ENCODE data around the gene POLR3G.

POLR3G gene

DNA sequence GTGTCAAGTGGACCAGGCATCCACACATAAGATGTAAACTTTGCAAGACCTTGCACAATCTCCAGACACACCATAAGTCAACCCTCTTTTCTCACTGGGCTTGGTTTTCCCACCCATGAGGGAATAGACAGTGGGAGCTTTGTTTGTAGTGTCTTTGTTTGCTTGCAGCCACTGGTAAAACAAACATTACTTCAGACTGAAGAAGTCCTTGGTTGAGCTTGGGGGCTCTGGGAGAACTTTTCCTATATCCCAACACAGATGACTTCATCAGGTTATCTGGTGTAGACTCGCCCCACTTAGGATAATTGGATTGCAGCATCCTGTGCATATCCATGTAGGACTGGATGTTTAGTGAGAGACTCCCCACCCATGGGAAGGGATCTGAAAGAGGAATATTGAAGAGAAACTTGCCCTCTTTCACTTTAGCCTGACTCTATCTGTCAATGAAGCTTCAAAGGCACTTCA is 72.4 kb downstream of the POLR3G start:
- no peak for DNase-seq (ENCODE audit: low read depth, low spot score)
- no peak overlapping the region for H3K4me3 ChIP-seq (ENCODE audit: low read length)

DNA sequence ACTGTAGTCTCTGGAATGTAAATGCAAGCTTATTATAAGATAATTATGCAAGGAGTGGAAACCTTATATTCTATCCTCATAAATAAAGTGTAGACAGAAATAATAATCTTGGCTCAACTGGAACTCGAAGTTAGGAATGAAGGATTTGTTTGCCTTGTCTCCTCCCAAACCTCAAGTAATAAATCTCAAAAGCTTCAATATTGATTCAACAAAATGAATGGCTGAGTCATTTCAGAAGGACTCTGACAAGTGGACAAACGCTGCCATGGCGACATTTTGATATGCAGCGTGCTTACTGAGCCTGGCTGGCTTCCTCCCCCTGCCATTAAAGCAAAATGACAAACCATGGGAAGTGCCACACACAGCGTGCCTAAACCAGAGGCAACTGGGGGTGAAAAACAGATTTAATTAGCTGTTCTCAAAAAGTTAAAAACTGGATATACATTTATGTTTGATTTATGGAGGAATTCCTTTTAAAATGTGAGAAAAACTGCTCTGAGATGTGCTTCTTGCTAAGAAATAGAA is 73.5 kb downstream of the POLR3G start:
- DNase-seq (ENCODE audit: low read depth, low spot score), result no peak
- H3K4me3 ChIP-seq (ENCODE audit: low read length), result no peak overlapping the region

DNA sequence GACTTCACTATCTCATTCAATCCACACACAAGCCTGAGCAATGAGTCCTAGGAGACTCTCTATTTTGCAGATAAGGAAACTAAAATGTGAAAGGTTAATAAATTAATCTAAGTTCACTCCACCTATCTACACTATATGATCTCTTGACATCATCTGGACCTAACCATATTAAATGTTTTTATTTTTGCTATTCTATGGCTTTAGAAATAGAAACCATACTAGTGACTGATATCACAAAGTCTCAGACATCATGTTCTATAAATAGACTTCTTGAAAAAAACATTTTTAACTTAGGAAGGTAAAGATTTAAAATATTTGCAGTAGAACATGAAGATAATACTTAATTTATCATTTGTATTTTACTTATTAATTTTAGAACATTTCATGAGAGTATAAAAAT is 74.6 kb downstream of the POLR3G start:
- no peak overlapping the region for H3K4me3 ChIP-seq (ENCODE audit: low read length)
- no peak for DNase-seq (ENCODE audit: low read depth, low spot score)

DNA sequence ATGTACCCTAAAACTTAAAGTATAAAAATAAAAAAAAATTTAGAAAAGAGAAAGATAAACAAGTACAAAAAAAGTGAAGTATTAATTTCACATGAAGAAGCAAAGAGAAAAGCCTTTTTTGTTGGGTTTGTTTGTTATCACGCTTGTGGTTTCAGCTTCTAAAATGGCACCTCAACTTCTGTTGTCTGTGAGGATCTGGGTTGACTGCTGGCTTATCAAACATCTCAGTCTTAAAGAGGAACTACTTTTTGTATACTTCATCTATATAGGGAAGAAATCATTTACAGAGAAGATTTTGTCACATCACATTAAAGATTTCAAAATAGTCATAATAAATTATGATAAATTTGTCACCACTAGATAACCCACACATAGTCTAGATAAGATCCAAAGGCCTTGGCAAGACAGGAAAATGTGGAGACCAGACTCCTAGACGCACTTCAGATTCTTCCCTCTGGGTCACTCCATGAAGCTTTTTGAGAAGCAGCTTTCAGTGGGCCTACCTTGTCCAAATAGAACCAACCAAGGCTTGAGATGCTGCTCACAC is 75.1 kb downstream of the POLR3G start:
- no peak overlapping the region for H3K4me3 ChIP-seq (ENCODE audit: low read length)
- DNase-seq (ENCODE audit: low read depth, low spot score), result no peak

DNA sequence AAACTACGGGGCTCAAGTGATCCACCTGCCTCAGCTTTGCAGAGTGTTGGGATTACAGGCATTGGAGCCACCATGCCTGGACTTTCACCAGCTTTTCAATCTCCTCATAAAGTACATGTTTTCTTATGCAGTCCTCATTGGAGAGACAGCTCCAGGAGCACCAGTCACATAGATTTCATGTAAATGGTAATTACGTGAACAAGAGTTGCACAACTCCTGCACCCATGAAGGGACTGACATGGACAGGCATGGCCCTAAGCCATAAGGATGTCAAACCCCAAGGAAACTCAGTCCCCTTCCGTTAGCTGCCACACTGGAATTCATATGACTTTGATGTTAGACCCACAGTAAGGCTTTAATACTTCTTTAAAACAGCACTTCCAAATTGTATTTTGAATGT is 76.3 kb downstream of the POLR3G start:
- no peak for DNase-seq (ENCODE audit: low read depth, low spot score)
- no peak overlapping the region for H3K4me3 ChIP-seq (ENCODE audit: low read length)

DNA sequence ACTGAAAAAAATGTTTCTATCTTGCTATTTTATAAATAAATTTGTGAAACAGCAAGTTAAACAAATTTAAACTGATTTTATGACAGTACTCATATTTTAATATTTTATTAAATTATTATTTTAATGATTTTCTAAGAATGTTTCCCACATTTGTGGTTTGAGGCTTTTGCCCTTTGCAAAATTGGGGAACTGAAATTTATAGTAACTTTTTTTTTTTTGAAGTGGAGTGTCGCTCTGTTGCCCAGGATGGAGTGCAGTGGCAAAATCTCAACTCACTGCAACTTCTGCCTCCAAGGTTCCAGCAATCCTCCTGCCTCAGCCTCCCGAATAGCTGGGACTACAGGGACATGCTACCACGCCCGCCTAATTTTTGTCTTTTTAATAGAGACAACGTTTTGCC is 76.7 kb downstream of the POLR3G start:
- no peak for DNase-seq (ENCODE audit: low read depth, low spot score)

DNA sequence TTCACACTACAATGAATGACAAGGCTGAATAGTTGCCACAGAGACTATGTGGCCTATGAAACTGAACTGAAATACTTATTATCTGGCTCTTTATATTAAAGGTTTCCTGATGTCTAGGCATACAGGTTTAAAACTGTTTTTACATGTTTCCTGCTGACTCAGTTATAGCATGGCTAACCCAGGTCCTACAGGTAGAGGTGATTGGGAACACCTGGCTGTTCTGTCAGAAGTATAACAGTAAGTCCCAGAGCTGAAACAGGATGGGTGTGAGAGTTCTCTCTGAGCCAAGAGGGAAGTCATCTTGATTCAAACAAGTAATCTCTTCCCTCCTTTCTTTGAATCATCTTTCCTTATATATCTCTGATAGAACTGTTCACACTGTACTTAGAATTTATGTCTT is 79.0 kb downstream of the POLR3G start:
- no peak overlapping the region for H3K4me3 ChIP-seq (ENCODE audit: low read length)
- no peak for DNase-seq (ENCODE audit: low read depth, low spot score)

More for the DNA sequence above, 76.7 kb downstream of the POLR3G start:
- no peak overlapping the region for H3K4me3 ChIP-seq (ENCODE audit: low read length)

DNA sequence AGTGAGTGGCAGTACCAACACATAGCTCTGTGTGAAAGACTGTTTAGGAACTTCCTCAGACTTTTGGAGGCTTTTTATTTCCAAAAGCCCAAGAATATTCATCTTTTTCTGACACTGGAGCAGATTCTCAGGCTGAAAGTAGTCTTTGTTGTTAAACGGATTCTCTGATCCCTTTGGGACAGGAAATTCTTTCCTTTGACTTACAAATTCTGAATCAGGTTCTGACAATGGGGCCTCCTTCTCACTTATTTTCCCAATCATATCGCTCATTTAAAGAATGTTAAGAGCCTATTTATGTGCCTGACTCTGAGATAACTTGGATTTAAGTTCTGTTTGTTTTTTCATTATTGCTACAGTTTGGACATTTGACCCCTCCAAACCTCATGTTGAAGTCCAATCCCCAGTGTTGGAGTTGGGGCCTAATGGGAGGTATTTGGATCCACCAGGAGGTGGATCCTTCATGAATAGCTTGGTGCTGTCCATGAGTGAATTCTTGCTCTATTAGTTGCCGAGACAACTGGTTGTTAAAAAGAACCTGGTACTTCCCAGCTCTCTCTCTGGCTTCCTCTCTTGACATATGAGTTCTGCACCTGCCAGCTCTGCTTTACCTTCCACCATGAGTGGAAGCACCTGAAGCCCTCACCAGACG is 79.8 kb downstream of the POLR3G start:
- no peak overlapping the region for H3K4me3 ChIP-seq (ENCODE audit: low read length)
- no peak for DNase-seq (ENCODE audit: low read depth, low spot score)

DNA sequence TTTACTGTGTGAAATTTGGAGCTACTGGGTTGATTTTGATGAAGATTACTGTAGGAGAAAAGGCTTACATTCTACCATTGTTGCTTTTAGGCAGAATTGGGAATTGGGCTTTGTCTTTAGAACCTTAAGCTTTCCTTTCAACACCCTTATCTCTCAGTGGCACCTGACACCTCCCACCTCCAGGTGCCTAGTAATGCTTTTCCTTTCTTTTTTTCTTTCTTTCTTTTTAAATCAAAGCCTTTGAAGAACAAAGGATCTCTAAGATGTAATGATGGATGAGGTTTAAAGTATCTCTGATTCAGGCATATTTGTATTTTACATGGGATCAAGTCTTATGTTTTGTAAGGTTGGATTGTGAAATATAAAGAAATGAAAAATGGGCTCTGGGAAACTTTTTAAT is 81.0 kb downstream of the POLR3G start:
- no peak overlapping the region for H3K4me3 ChIP-seq (ENCODE audit: low read length)
- no peak for DNase-seq (ENCODE audit: low read depth, low spot score)

DNA sequence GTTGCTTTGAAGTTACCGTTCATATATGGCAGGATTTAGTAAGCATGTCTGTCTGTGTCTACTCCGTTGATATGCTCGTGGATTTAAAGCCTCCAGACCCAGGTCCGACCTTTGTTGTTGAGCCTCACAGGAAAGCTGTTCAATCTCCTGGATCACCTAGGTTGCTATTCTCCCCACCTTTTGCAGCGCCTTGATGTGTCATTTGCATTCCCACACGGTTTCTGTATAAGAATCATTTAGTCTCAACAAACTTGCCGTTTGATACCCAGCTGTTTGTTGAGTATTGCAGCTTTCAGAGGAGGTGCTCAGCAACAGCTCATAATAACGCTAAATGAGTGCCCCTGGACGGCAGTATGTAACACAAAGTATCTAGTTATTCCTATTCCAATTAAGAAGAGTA is 82.7 kb downstream of the POLR3G start:
- H3K4me3 ChIP-seq (ENCODE audit: low read length), result no peak overlapping the region
- no peak for DNase-seq (ENCODE audit: low read depth, low spot score)

DNA sequence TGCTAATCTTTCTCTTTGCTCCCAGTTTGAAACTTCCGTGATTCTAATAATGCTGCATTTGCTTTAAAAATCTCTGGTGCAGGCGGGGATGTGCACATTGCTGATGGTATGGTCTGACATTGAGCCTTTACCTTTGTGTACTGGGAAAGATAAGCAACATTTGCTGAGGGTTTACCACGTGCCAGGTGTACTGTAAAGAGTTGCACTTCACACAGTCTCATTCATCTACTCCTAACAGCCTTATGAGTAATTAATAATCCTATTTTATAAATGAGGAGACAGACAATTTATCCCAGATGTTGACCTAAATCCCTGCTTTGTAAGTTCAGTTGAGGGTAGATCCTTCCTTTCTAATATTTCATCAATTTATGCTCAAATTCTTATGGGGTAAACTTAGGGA is 83.2 kb downstream of the POLR3G start:
- H3K4me3 ChIP-seq (ENCODE audit: low read length), result no peak overlapping the region
- DNase-seq (ENCODE audit: low read depth, low spot score), result no peak

DNA sequence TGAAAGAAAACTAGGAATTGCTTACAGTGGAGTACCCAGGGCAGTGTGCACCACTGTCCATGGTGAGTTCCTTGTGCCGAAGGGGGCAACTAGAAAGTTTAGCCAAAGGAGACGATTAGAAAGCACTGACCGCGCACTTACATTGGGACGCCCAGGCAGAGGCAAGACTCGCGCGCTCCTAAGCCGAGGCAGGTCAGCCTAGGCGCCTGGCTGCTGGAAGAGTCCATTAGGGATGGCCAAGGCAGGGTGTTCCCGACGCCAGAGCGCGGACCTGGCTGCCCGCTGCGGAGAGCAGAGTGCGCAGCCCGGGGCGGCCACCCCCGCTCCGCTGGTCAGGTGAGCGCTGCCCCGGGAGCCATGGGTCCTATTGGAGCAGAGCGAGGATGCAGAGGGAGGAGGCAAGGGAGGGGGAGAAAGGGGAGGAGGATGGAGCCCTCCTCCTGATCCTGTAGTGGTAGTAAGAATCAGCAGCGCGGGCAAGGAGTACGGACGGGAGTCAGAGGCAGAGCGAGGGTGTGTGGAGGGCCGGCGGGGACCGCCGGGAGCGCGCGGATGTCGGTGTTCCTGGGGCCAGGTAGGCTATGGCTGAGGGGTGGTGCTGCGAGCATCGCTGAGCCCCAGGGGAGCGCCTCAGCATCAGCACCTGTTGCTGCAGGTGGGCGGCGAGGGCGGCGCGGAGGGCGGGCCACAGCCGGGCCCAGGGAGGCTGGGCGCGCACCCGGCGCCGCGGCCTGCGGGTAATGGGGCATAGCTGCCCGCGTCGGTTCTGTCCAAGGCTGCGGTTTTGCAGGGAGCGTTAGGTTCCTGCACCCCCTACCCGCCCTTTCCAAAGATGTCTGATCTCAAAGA is 83.9 kb downstream of the POLR3G start, which contains the start of gene ADGRV1:
Gene ADGRV1, plus strand, starts transcription at position 454 of the 849 bp plus-strand sequence. Its CDS starts 99 bp downstream, at position 553.
- no peak within 1 kb of the TSS for H3K4me3 ChIP-seq (ENCODE audit: low read length)
- DNase-seq (ENCODE audit: low read depth, low spot score), result no peak

DNA sequence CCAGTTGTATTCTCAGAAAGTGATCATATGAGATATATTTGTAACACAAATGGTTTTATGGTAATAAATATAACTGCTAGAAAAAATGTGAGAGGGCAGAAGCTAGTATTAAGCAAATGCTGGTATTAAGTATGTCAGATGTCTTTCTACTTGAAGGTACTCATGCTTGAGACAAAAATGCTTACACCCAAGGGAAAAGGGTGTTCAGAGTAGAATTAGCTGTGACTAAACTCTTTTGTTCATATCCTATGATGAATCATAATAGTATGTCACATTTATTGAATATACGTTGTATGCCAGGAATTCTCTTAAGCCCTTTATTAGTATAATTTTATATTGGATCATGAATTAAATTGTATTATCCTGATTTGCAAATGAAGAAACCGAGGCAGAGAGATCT is 86.1 kb downstream of the POLR3G start:
- DNase-seq (ENCODE audit: low read depth, low spot score), result no peak
- H3K4me3 ChIP-seq (ENCODE audit: low read length), result no peak overlapping the region

DNA sequence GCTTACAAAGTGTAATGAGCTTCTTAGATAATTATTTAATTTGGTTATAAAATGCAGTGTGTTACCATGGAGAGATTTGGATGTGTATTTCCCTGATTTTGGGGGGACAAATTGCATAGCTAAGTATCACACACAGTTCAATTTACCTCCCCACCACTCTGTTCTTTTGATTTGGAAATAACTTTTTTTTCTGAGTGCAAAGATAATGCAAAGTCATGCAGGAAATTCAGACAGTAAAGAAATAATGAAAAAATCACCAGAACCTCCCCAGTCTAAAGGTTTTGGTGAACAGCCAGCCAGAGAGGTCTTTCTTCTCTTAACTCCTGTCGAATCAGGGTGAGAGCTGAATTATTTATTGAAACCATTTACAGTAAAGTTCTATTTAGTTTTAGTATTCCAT is 87.1 kb downstream of the POLR3G start:
- H3K4me3 ChIP-seq (ENCODE audit: low read length), result no peak overlapping the region
- DNase-seq (ENCODE audit: low read depth, low spot score), result no peak

DNA sequence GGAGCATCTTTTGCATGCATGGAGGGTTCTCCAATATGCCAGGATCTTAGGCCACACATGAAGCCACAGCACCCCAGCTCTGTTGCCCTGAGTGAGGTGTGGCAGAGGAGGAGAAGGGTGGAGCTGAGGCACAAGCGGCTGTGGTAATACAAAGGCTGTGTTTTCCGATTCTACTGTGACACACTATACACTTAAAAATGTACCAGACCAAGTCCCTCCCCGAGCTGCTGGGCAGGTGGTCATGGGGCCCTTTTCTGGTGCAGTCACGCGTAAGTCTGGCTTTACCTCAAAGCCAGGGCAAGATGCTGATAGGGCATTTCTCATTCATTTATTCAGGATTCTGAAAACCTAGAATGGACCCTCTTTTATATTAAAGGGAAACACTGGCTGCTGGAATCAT is 87.7 kb downstream of the POLR3G start:
- DNase-seq (ENCODE audit: low read depth, low spot score), result no peak
- H3K4me3 ChIP-seq (ENCODE audit: low read length), result no peak overlapping the region

DNA sequence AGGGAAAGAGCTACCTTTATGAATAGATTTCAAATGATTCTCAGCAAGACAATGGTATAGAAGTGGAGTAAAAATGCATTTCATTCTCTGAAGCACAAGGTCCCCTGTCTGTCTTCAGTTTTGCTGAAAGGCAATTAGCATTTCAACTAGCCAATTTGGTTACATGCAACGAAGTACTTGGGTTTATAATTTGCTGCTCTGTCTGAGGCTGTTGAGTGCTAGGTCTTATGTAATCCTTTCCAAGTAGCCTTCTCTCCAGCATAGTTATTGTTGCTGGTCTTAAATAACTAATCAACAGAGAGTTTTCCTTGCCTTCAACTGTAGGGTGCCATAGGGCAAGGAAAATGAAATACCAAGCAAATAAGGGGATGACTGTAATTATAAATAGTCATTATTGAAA is 88.4 kb downstream of the POLR3G start:
- no peak overlapping the region for H3K4me3 ChIP-seq (ENCODE audit: low read length)
- no peak for DNase-seq (ENCODE audit: low read depth, low spot score)

Data from Jurkat, Clone E6-1 (cell line).